ENCODE measurements around the gene CPA4. TPM values are rescaled to one million over a fixed set of nuclear protein-coding genes. Genes with fewer than 3 reads are reported as not detected.

The CPA4 gene
- total and polyA plus RNA-seq, 7 donors: 0.06 TPM; not detected in 6

GRCh38 chr7:130303982-130304381 is 11.0 kb downstream of the CPA4 start:
- H3K27ac ChIP-seq: no peak overlapping the region
- no peaks in the 10 kb centered on the region for H3K36me3 ChIP-seq
- H3K27me3 ChIP-seq: no peaks in the 10 kb centered on the region
- TF ChIP-seq POLR2A (IDR thresholded peaks at IDR 0.05) (no peak), CTCF (IDR thresholded peaks at IDR 0.05) (no peak), POLR2AphosphoS5 (IDR thresholded peaks at IDR 0.05) (no peak), EP300 (IDR thresholded peaks at IDR 0.05) (no peak)
- no peaks in the 10 kb centered on the region for H3K4me1 ChIP-seq
- H3K4me3 ChIP-seq: no peak overlapping the region
- DNase-seq: no peak
- H3K9me3 ChIP-seq: no peaks in the 10 kb centered on the region
- WGBS, 2 donors: 93 to 95% methylated on average over 5 of the region's 5 CpGs
- intact Hi-C loops (cut with DNase I): no loop called here

DNA sequence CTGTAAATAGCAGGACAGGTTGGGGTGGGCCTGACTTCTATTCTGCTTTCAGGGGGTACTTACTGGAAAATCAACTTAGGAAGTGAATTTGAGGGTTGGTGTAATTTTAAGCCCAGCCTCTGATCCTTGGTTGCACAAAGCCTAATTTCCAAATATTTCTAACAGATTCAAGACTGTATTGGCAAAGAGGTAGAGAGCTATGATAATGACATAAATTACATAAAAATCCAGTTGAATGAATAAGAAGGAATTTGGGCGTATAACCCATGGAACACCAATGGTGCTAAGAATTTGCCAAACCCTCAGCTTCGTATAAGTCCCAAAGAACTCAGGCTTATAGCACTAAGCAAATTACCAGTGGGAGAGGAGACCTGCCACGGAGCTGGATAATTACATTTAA is 11.9 kb downstream of the CPA4 start:
- no peak overlapping the region for H3K4me3 ChIP-seq
- DNase-seq: no peak
- no peaks in the 10 kb centered on the region for H3K4me1 ChIP-seq
- 92 to 95% methylated on average over 3 of the region's 3 CpGs for WGBS, 2 donors
- no peaks in the 10 kb centered on the region for H3K36me3 ChIP-seq
- H3K27me3 ChIP-seq: no peaks in the 10 kb centered on the region
- no peak for TF ChIP-seq CTCF (IDR thresholded peaks at IDR 0.05)
- no peak for TF ChIP-seq POLR2A (IDR thresholded peaks at IDR 0.05)
- TF ChIP-seq EP300 (IDR thresholded peaks at IDR 0.05): no peak
- no peak for TF ChIP-seq POLR2AphosphoS5 (IDR thresholded peaks at IDR 0.05)
- H3K27ac ChIP-seq: no peak overlapping the region
- no peaks in the 10 kb centered on the region for H3K9me3 ChIP-seq
- intact Hi-C loops (cut with DNase I): no loop called here

DNA sequence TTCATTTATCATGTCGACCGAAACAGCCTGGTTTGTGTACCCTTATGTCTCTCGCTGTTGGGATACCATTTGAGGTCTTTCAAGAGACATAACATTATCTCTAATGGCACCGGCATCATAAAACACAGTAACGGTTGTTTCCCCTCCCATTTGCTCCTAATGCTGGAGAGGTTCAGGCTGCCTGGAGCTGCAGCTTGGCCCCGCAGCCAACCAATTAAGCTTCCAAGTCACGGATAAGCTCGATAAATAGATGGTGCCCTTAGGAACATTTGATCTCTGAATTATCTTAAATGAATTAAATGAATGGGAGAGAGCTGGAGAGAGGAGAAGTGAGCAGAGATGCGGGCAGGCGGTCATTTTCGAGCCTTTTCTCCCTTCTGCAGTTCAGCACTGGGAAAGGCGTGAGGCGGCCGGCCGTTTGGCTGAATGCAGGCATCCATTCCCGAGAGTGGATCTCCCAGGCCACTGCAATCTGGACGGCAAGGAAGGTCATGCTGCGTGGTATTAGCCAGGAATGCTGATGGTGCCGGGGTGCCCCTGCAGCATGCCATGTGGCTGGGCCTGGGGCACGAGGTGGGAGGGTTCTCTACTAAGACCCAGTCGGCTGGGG is 12.6 kb downstream of the CPA4 start:
- TF ChIP-seq EP300 (IDR thresholded peaks at IDR 0.05) (no peak), POLR2AphosphoS5 (IDR thresholded peaks at IDR 0.05) (no peak), CTCF (IDR thresholded peaks at IDR 0.05) (no peak), POLR2A (IDR thresholded peaks at IDR 0.05) (no peak)
- intact Hi-C loops (cut with DNase I): no loop called here
- no peak overlapping the region for H3K27ac ChIP-seq
- no peaks in the 10 kb centered on the region for H3K36me3 ChIP-seq
- 85% methylated on average over 21 of the region's 21 CpGs for WGBS, 2 donors
- no peak for DNase-seq
- no peak overlapping the region for H3K4me3 ChIP-seq
- H3K4me1 ChIP-seq: no peaks in the 10 kb centered on the region
- no peaks in the 10 kb centered on the region for H3K27me3 ChIP-seq
- no peaks in the 10 kb centered on the region for H3K9me3 ChIP-seq

DNA sequence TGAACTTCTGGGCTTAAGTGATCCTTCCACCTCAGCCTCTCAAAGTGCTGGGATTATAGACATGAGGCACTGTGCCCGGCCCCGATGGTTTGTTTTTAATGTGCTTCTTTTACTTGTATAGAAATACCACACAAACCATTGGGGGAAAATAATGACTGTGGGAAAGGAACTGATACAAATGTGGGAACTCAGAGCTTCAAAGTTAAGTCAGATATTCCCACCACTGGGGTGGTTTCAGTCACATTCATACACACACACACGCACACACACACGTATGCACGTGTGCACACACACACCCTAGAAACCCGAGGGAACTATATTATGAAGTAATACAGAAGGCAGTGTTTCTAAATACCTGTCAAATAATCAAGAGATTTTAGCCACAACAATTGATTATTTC is 17.0 kb downstream of the CPA4 start:
- 73 to 83% methylated on average over 6 of the region's 6 CpGs for WGBS, 2 donors
- H3K4me3 ChIP-seq: no peak overlapping the region
- H3K9me3 ChIP-seq: no peaks in the 10 kb centered on the region
- no peak for TF ChIP-seq POLR2A (IDR thresholded peaks at IDR 0.05)
- TF ChIP-seq EP300 (IDR thresholded peaks at IDR 0.05): no peak
- no peak for TF ChIP-seq POLR2AphosphoS5 (IDR thresholded peaks at IDR 0.05)
- no peak for TF ChIP-seq CTCF (IDR thresholded peaks at IDR 0.05)
- no peaks in the 10 kb centered on the region for H3K36me3 ChIP-seq
- H3K4me1 ChIP-seq: no peaks in the 10 kb centered on the region
- intact Hi-C loops (cut with DNase I): no loop called here
- no peak overlapping the region for H3K27ac ChIP-seq
- no peak for DNase-seq
- no peaks in the 10 kb centered on the region for H3K27me3 ChIP-seq

DNA sequence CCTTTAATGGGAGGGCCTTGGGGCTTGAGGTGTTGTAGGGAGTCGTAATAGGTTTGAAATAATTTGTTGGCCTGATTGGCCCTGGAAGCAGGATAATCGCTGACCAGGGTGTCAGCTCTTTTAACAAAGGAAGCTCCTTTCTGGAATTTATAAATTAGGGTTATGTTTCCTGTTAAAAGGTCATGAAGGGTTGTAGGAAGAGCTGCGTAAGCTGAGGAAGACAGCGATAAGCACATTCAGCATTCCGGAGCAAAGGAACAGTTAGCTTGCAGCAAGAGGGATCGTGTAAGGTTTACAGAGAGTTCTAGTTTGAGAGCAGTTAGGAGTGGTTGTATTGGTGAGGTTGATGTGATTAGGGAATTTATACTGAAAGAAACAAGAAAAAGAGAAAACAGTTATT is 21.3 kb downstream of the CPA4 start:
- no peak for DNase-seq
- WGBS, 2 donors: 87 to 91% methylated on average over 6 of the region's 6 CpGs
- intact Hi-C loops (cut with DNase I): no loop called here
- TF ChIP-seq POLR2AphosphoS5 (IDR thresholded peaks at IDR 0.05) (no peak), POLR2A (IDR thresholded peaks at IDR 0.05) (no peak), EP300 (IDR thresholded peaks at IDR 0.05) (no peak), CTCF (IDR thresholded peaks at IDR 0.05) (no peak)
- Histone ChIP-seq H3K36me3 (no peaks in the 10 kb centered on the region), H3K9me3 (no peaks in the 10 kb centered on the region), H3K4me1 (no peaks in the 10 kb centered on the region), H3K27me3 (no peaks in the 10 kb centered on the region), H3K4me3 (no peak overlapping the region), H3K27ac (no peak overlapping the region)
